HepG2 (cell line): ENCODE data around the gene TFE3. TPM values are rescaled to one million over a fixed set of nuclear protein-coding genes. Genes with fewer than 3 reads are reported as not detected.

ENCODE experiments used
- ATAC-seq: fragments of 200-7000 bp; cut with Tn5 transposase; 3 replicates; pipeline ENCODE4 v1.9.1; 2020; ENCODE audit warnings: mild to moderate bottlenecking, moderate library complexity
- BruUV-seq: library from RNA; stranded (reverse); fragments of 400-500 nt; replicated peaks from 2 replicates; lab custom pipeline; 2021; lab: Mats Ljungman, UMichigan
- CTCF ChIA-PET: fragments of 300-600 bp; formaldehyde crosslinking; extraction: SDS; loops from one replicate; lab custom pipeline; 2021; ENCODE audit warnings: low total read pairs, inconsistent platforms, low intra/inter-chr PET ratio; lab: Yijun Ruan, JAX
- POLR2A ChIA-PET: fragments of 350-600 bp; sonication (Branson Sonifier 250); formaldehyde crosslinking; loops from one replicate; lab custom pipeline; 2020; ENCODE audit warnings: antibody characterized with exemption, inconsistent platforms; lab: Yijun Ruan, JAX
- DNase-seq: peaks from one replicate; pipeline ENCODE4 v3.0.0-alpha.2; 2015; ENCODE audit warnings: low spot score
- FAIRE-seq: peaks from 3 replicates; lab custom pipeline; 2011; peaks lifted over from hg19 to GRCh38; lab: Jason Lieb, UNC
- H2AFZ ChIP-seq: one replicate; pipeline ENCODE4 v1.6.1; 2011; ENCODE audit warnings: low read length, inconsistent platforms
- H3K27ac ChIP-seq: fragments of 300-600 bp; 3 replicates; pipeline ENCODE4 v1.8.0; 2011; ENCODE audit warnings: mixed run types, mild to moderate bottlenecking, mixed read lengths, low read length, inconsistent platforms; ENCODE audit not compliant: insufficient read depth; ENCODE audit errors: extremely low read length
- H3K27me3 ChIP-seq, 2 experiments: fragments of 200-600 bp in 1 of 2; 2 replicates in 1 of 2; 3 replicates in 1 of 2; pipeline versions ENCODE4 v1.6.0 to v1.8.0; 2011; ENCODE audit warnings: low read length in 2 of 2, mild to moderate bottlenecking in 2 of 2, moderate library complexity in 2 of 2, inconsistent platforms in 1 of 2; ENCODE audit not compliant: insufficient read depth in 2 of 2, control insufficient read depth in 1 of 2
- H3K36me3 ChIP-seq, 2 experiments: fragments of 200-600 bp in 1 of 2; replicated peaks in 1 of 2; 2 replicates in 1 of 2; 3 replicates in 1 of 2; pipeline versions ENCODE4 v1.5.1 to v1.8.0; 2011; ENCODE audit warnings: low read length in 2 of 2, inconsistent platforms in 1 of 2; ENCODE audit not compliant: insufficient read depth in 2 of 2, control insufficient read depth in 1 of 2
- H3K4me1 ChIP-seq: 2 replicates; pipeline ENCODE4 v1.5.1; 2012; ENCODE audit warnings: low read length, inconsistent platforms; ENCODE audit not compliant: insufficient read depth
- H3K4me2 ChIP-seq: 2 replicates; pipeline ENCODE4 v1.6.0; 2011; ENCODE audit warnings: low read depth, low read length, inconsistent platforms
- H3K4me3 ChIP-seq, 3 experiments: fragments of 200-600 bp in 1 of 3; sonication (generic), shearing (Covaris generic) in 1 of 3; replicated peaks in 1 of 3; 2 replicates each; pipeline ENCODE4 v1.5.1; 2011 to 2016; ENCODE audit warnings: low read length in 3 of 3, inconsistent platforms in 2 of 3, low read depth in 2 of 3, mild to moderate bottlenecking in 2 of 3, control low read depth in 1 of 3, mixed read lengths in 1 of 3; ENCODE audit not compliant: insufficient read depth in 1 of 3
- H3K79me2 ChIP-seq: one replicate; pipeline ENCODE4 v1.6.1; 2011; ENCODE audit warnings: low read length, inconsistent platforms; ENCODE audit not compliant: insufficient read depth
- H3K9ac ChIP-seq: 2 replicates; pipeline ENCODE4 v1.6.0; 2011; ENCODE audit warnings: mild to moderate bottlenecking, low read depth, low read length, inconsistent platforms; ENCODE audit not compliant: insufficient read depth
- H3K9me3 ChIP-seq: 2 replicates; pipeline ENCODE4 v1.5.1; 2012; ENCODE audit warnings: mild to moderate bottlenecking, low read length
- H4K20me1 ChIP-seq: 2 replicates; pipeline ENCODE4 v1.6.0; 2011; ENCODE audit warnings: inconsistent platforms, mild to moderate bottlenecking, low read length, moderate library complexity; ENCODE audit not compliant: insufficient read depth
- AHDC1 ChIP-seq: sonication (generic); formaldehyde crosslinking; IDR thresholded peaks from 2 replicates; pipeline ENCODE4 v1.5.1; 2020; ENCODE audit warnings: mild to moderate bottlenecking, missing genetic modification reagents, borderline replicate concordance
- AKAP8 ChIP-seq: sonication (generic); formaldehyde crosslinking; IDR thresholded peaks from 2 replicates; pipeline ENCODE4 v1.5.1; 2020; ENCODE audit warnings: mild to moderate bottlenecking, missing genetic modification reagents
- FOXP4 ChIP-seq: sonication (generic); formaldehyde crosslinking; IDR thresholded peaks from 2 replicates; pipeline ENCODE4 v1.4.0; 2020; ENCODE audit warnings: missing genetic modification reagents
- MIXL1 ChIP-seq: IDR thresholded peaks from 2 replicates; pipeline ENCODE4 v1.6.1; 2016
- MTF1 ChIP-seq: sonication (generic); formaldehyde crosslinking; IDR thresholded peaks from 2 replicates; pipeline ENCODE4 v1.5.0; 2020; ENCODE audit warnings: missing genetic modification reagents
- SIN3A ChIP-seq: IDR thresholded peaks from 2 replicates; pipeline ENCODE4 v1.6.1; 2011; ENCODE audit warnings: low read depth, mild to moderate bottlenecking, control low read depth, low read length, borderline replicate concordance
- SMYD3 ChIP-seq: sonication (generic); formaldehyde crosslinking; IDR thresholded peaks from 2 replicates; pipeline ENCODE4 v1.8.1; 2023; ENCODE audit warnings: mild to moderate bottlenecking, missing genetic modification reagents
- TFAP4 ChIP-seq: sonication (generic); IDR thresholded peaks from 2 replicates; pipeline ENCODE4 v1.6.1; 2016; ENCODE audit warnings: low read depth, borderline replicate concordance
- ZBTB2 ChIP-seq: sonication (generic); formaldehyde crosslinking; IDR thresholded peaks from 2 replicates; pipeline ENCODE4 v1.8.0; 2022; ENCODE audit warnings: low read depth, missing genetic modification reagents
- ZNF18 ChIP-seq: sonication (generic); formaldehyde crosslinking; IDR thresholded peaks from 2 replicates; pipeline ENCODE4 v1.8.0; 2022; ENCODE audit warnings: mild to moderate bottlenecking, missing genetic modification reagents; ENCODE audit not compliant: insufficient replicate concordance
- ZSCAN9 ChIP-seq: IDR thresholded peaks from 2 replicates; pipeline ENCODE4 v1.6.1; 2016; ENCODE audit warnings: borderline replicate concordance
- WGBS: methylation state at CpG from one replicate; pipeline ENCODE4 v1.1.6; 2017; ENCODE audit warnings: low lambda C conversion rate; 5-methylcytosine and 5-hydroxymethylcytosine counted together
- in situ Hi-C: cut with HindIII; loops from 2 replicates; pipeline ENCODE4 v1.10.0; 2017; ENCODE audit warnings: low pct_unique_long_range_greater_than_20kb; ENCODE audit not compliant: extremely low pct_ligation_motif_present
- intact Hi-C: fragments of 100-400 bp; cut with micrococcal nuclease; formaldehyde crosslinking; loops from one replicate; pipeline ENCODE4 v1.10.0; 2022; ENCODE audit not compliant: unreplicated experiment
- polyA plus RNA-seq, 8 experiments: library from polyadenylated mRNA; depleted of rRNA in 3 of 8; stranded (reverse) in 7 of 8; unstranded in 1 of 8; fragments of >200 nt; fragmentation: Illumina TruSeq in 4 of 8; extraction: Trizol in 4 of 8; gene quantifications; 2 replicates each; pipeline versions ENCODE4 v1.2.1 to v1.2.3, GENCODE V29; 2011 to 2016; ENCODE audit warnings: low read depth in 4 of 8, missing spikeins in 1 of 8, mixed read lengths in 1 of 8; ENCODE audit not compliant: insufficient read depth in 1 of 8
- total RNA-seq, 5 experiments: library from RNA; depleted of rRNA; stranded (reverse); fragments of >200 nt; fragmentation: Illumina TruSeq; extraction: Trizol; gene quantifications; 2 replicates each; pipeline ENCODE4 v1.2.3, GENCODE V29; 2016; ENCODE audit warnings: low read depth in 1 of 5
- TF ChIP-seq, protein P1 (sequence below), 2 experiments: fragments of 450-650 bp in 1 of 2; sonication (generic) in 1 of 2; formaldehyde crosslinking; IDR thresholded peaks; 2 replicates each; pipeline versions ENCODE4 v1.5.0 to v1.8.0; 2020 to 2022; ENCODE audit warnings: mild to moderate bottlenecking in 1 of 2, missing genetic modification reagents in 1 of 2

TFE3 gene
- total and polyA plus RNA-seq, 2 of the 13 experiments (the other 11 are each of a cell fraction or from before 2014, with no cell fraction given) = 8.3 to 12.3 TPM

DNA sequence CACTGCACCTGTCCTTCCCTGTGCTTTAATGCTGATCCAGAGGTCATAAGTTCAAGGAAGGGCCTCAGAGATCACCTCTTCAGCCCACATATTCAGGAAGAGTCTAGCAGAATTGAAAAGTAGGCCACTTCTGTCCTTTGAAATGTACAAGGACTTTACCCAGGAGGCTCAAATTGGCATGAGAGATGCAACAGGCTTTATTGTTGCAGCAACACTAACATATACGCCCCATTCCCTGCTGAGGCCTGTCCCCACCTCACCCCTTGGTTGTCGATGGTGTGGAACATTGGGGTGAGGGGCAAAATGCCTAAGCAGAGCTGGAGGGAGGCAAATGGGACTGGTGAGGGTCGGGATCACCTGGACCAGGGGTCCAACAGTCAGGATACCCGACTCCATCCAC, 27.8 kb upstream of the TFE3 start:
- no peaks in the 10 kb centered on the region for H3K9me3 ChIP-seq
- in situ Hi-C loops = no loop called here
- no peaks in the 10 kb centered on the region for H4K20me1 ChIP-seq
- H2AFZ ChIP-seq = no peak overlapping the region
- no peaks in the 10 kb centered on the region for H3K4me1 ChIP-seq
- no peak overlapping the region for H3K27ac ChIP-seq
- no TSS peak for BruUV-seq
- WGBS = 70% methylated on average over 2 of the region's 4 CpGs
- FAIRE-seq (no peak), ATAC-seq (no peak), DNase-seq (no peak)
- no peak overlapping the region for H3K9ac ChIP-seq
- no peak overlapping the region for H3K4me2 ChIP-seq
- H3K27me3 ChIP-seq = no peaks in the 10 kb centered on the region
- no peak overlapping the region for H3K4me3 ChIP-seq
- ChIA-PET POLR2A (no interaction called here), CTCF (no interaction called here)
- no peaks in the 10 kb centered on the region for H3K79me2 ChIP-seq
- intact Hi-C loops = no loop called here
- peaks cover 0 to 1% of the 10 kb centered on the region in 2 experiments; a peak in 1 of 5 replicates for H3K36me3 ChIP-seq
- TF ChIP-seq AKAP8 (CRISPR knock-in tag) = no peak
- TF ChIP-seq, protein P1, sequence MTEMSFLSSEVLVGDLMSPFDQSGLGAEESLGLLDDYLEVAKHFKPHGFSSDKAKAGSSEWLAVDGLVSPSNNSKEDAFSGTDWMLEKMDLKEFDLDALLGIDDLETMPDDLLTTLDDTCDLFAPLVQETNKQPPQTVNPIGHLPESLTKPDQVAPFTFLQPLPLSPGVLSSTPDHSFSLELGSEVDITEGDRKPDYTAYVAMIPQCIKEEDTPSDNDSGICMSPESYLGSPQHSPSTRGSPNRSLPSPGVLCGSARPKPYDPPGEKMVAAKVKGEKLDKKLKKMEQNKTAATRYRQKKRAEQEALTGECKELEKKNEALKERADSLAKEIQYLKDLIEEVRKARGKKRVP (CRISPR knock-in tag; IDR thresholded peaks at IDR 0.05) = no peak
- TF ChIP-seq ZNF18 (CRISPR knock-in tag) = no peak
- TF ChIP-seq FOXP4 = no peak
- no peak for TF ChIP-seq ZBTB2
- no peak for TF ChIP-seq TFAP4
- no peak for TF ChIP-seq AHDC1 (CRISPR knock-in tag)
- TF ChIP-seq MTF1 (CRISPR knock-in tag) = no peak
- TF ChIP-seq SIN3A = no peak
- no peak for TF ChIP-seq MIXL1
- no peak for TF ChIP-seq ZSCAN9 (CRISPR knock-in tag)
- TF ChIP-seq SMYD3 (CRISPR knock-in tag) = no peak
